GM20431 (cell line): ENCODE measurements around the gene GFPT2.

ENCODE experiments used
- in situ Hi-C: fragments of 300-500 bp; cut with MseI, MboI; formaldehyde crosslinking; loops from one replicate; pipeline ENCODE4 v1.15.0; 2020; ENCODE audit warnings: low sequenced_read_pairs; ENCODE audit not compliant: unreplicated experiment

Gene GFPT2

DNA sequence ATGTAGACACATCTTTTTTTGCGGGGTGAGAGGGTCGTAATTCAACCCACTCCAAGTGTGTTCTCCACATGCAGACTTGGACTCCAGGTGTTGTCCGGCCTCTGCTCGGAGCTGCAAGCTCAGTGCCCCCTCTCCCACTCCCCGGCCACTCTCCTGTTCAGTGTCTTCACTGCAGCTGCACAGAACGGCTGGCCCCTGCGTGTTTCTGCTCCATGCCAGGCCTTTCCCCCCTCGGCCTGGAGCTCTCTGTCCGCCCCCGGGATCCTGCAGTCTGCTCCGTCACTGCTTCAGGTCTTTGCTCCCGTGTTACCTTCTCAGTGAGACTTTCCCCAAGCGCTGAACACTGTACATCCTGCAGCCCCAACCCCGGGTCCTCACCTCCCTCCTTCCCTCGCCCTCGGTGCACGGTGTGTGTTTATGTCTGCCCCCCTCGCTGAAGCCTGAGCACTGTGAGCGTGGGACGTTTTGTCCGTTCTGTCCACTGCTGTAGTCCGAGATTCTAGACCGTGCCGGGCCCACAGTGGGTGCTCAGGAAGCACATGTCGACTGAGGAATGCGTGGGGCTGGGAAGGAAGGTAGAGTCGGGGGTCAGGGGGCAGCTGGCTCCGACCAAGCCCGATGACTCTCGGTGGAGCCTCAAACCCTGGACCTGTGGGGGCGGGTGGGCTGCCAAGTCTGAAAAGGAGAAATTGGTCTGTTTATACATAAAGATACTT is 26.4 kb upstream of the GFPT2 start:
- in situ Hi-C loops, result no loop called here

DNA sequence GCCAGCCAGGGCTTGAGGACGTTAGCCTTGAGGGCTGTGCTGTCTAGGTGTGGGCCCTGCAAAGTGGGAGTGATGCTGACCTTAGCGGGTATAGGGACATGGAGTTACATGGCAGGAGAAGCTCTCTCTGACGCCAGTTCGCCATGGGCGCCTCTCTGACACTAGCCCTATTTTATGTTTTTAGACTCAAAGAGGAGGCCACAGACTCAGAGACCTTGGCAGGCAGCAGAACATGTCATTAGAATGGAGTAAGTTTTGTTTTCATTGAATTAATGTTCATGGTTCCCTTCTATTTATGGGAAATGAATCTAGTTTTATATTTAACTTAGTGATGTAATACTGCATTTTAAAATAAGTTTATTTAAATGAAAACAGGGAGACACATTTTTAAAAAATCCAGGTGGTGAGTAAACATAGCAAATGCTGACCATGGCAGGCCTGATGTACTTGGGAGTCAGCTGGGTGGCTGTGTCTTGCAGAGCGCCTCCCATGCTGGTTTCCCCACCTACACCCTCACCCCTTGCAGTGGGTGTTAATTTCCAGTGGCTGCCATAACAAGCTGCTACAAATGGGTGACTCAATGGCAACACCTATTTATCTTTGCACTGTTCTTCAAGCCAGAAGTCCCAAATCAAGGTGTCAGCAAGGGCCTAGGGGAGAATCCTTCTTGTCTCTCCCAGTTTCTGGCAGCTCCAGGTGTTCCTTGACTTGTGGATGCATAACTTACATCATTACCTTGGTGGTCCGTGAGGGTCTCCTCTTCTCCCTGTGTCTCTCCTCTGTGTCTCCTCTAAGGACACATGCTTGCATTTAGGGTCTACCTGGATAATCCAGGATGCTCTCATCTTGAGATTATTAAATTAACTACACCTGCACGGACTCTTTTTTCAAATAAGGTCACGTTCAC is 25.6 kb upstream of the GFPT2 start:
- in situ Hi-C loops, result no loop called here

DNA sequence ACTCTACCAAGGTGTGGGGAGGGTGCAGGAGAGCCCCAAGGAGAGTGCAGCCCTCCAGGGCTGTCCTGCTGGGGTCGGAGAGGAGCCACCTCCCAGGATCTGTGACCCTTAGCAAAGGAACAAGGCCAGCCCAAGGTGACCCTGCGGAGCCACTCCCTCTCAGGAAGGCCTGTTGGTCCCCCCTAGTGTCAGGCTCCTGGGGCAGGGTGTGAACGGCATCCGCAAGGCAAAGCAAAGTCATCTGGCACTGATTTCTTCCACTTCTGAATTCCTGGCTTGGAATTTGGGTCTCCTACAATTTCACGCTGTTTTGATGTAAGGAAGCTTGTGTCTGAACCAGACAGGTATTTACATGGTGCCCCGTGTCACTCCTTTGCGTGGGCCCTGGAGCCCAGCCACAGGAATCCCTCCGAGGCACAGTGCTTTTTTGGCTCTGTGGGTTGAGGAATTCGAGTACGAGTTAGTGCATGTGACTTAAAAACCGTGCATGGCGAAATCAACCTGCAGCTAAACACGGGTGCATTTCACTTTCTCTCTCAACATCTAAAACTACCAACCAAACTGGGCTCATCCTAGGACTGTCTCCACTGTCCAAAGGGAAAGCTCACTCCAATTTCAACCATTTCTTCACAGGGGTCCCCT is 24.5 kb upstream of the GFPT2 start:
- in situ Hi-C loops, result no loop called here

DNA sequence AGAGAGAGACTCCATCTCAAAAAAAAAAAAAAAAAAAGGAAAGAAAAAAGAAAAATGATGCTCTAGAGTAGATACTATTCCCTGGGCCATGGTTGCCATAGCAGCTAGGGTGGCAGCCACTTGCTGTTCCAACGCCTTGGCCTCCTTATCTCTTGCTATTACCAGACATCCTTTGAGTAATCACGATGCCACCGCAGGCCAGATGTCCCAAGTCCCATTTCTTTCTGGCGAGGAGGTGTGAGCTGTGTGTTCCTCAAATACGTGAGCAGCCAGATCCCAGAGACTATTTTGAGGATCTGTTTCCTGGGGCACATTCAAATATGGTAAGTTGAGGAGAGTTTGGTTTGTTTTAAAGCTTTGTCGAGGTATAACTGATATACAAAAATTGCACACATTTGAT is 23.4 kb upstream of the GFPT2 start:
- in situ Hi-C loops, result no loop called here

DNA sequence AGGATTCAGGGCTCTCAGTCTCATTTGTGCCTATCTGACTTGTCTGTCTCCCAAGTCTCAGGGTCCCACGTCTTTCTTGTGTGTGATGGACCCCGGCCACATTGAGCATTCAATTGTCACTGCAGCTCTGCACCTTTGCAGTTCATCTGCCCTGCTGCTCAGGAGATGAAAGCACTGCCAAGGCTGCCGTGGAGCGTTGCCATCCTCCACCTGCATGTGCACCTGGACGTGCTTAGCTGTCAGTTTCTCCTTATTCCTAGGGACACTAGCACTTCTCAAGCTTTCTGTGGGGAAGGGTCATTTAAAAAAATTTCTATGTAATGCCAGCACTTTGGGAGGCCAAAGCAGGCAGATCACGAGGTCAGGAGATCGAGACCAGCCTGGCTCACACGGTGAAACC is 22.8 kb upstream of the GFPT2 start:
- in situ Hi-C loops, result no loop called here

DNA sequence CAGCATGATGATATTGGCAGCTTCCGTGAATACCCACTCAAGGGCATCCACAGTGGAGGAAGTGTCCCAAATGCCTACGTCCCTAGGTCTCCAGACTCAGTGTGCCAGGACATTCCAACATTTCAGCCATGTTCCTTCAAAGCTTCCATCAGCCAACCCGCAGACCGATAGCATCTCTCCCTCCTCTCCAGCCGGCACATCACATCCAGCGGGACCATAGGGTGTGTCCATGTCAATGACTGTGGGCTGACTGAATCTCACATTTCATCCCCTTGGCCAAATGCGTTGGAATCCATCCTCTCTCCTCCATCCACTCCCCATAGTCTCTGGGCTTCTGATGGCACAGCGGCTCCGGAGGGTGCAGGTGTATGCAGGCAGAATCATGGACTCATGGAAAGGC is 22.2 kb upstream of the GFPT2 start:
- in situ Hi-C loops, result no loop called here

DNA sequence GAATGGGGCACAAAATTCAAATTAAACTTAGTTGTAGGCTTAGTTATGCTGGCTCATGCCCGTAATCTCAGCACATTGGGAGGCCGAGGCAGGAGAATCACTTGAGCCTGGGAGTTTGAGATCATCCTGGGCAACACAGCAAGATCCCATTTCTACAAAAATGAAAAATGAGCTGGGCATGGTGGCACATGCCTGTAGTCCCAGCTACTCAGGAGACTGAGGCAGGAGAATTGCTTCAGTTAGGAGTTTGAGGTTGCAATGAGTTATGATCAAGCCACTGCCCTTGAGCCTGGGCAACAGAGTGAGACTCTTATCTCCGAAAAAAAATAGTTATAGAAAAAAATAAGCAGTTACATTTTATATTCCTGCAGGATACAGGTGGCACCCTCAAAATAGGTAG is 20.7 kb upstream of the GFPT2 start:
- in situ Hi-C loops, result no loop called here

DNA sequence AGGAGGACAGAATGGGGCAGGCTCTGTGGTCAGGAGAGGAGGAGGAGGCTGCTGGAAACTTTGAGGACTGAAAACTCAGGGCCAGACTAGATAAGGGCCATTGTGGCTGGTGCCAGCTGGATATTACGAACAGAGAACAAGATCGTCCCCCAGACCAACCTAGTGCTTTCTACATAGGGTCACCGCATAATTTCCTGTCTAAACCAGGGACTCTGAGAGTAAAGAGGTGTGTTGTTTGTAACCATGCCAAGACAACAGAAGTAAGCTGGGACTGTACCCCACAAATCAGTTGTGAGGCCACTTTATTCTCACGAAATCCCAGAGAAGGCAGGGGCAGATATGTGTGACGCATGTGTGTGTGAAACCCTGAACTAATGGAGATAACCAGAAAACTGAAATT is 20.3 kb upstream of the GFPT2 start:
- in situ Hi-C loops, result no loop called here

DNA sequence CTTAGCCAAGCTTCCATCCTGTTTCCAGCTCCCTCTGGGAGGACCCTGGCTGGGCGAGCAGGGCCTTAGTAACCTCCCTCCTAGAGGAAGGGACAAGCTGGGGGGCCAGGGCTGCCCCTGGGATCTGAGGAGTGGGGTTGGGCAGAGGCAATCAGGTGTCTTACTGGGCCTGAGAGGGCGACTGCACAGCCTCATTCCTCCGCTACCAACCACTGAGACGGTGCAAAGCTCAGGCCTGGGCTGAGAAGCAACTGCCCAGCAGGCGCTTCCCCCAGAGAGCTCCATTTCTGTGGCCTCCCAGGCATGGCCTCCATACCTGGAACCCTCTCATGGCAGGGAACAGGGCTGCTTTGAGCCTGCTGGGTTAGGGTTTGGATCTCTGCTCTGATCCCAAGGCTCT is 18.8 kb upstream of the GFPT2 start:
- in situ Hi-C loops, result no loop called here

DNA sequence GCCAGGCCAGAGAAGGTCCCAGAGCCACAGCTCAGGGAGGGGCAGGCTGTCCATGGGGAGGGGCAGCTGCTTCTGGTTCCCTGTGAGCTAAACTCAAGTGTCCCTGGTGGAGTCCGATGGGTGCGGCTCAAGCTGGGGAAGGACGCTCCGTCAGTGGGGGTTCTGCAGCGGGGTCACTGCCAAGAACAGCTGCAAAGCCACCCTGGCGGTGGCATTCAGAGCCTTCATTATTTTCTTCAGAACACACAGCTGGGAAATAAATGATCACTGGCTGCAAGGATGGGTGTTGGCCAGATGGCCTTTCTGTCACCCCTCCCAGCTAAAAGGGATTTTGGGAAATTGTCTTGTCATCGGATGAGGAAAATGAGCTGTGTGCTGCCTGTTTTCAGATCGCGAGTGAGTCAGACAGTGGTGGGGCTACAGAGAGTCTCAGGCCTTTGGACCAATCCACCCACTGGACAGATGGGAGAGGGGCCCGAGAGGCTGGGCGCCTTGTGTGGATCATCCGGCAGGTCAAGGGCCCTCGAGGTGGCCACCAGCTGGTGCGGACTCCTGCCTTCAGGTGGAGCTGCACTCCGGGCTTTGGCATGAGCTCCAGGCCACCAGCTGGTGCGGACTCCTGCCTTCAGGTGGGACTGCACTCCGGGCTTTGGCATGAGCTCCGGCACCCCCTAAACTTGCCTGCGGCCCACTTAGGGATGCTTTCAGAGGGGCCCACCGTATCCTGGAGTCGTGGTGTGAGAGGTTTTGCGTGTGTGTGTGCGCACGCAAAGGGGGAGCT is 17.9 kb upstream of the GFPT2 start:
- in situ Hi-C loops, result no loop called here

DNA sequence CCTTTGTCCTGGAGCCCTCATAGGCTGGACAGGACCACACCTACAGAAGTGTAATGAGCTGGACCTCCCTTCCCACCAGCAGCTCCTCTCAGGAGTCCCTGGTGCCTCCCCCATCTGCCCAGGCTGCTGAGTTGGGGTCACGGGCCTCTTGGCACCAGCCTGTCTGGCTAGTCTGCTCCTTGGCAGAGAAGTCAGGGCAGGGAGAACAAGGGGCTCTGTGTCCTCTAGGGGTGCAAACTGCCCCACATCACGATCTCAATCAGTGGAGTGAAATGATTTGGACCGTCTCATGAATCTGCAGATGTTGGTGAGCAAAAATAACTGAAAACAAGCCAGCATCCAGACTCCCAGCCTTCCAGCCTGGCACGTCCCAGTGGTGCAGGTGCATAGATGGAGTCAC is 14.9 kb upstream of the GFPT2 start:
- in situ Hi-C loops, result no loop called here

DNA sequence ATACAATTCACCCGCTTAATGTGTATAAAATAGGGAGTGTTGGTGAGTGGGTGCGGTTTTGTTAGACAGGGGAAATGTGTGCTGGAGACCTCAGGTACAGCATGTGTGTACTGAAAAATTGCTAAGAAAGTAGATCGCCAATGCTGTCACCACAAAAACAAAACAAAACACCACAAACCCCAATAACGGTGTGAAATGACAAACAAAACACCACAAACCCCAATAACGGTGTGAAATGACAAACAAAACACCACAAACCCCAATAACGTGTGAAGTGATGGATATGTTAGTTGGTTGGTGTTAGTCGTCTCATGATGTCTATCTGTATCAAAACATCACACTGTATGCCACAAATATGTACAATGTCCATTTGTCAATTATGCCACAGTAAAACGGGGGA is 14.2 kb upstream of the GFPT2 start:
- in situ Hi-C loops, result no loop called here

DNA sequence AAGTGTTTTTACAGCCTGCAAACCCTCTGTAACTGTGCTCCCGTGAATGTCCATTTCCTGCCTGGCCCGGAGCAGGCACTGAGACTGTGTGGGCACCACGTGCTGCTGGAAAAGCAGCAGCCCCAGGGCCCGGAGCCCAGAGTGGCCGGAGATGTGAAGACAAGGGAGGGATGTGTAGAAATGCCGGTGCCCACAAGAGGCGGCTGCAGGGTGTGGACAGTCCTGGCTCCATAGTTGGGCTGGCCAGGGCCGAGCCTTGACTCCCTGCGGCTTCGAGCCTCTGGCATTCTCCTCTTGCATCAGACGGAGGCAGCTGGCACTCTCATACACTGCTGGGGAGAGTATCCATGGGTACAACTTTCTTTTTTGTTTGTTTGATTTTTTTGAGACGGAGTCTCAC is 13.2 kb upstream of the GFPT2 start:
- in situ Hi-C loops, result no loop called here

DNA sequence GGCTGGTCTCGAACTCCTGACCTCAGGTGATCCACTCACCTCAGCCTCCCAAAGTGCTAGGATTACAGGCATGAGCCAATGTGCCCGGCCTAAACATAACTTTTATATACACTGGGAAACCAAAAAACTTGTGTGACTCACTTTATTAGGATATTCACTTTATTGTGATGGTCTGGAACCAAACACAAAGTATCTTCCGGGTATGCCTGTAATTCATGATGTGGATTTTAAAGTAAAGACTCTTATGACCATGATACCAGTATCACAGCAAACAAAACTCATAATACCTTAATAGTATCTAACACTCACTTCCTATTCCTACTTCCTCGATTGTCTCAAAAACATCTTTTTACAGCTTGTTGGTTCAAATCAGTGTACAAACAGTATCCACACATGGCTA is 12.7 kb upstream of the GFPT2 start:
- in situ Hi-C loops, result no loop called here

DNA sequence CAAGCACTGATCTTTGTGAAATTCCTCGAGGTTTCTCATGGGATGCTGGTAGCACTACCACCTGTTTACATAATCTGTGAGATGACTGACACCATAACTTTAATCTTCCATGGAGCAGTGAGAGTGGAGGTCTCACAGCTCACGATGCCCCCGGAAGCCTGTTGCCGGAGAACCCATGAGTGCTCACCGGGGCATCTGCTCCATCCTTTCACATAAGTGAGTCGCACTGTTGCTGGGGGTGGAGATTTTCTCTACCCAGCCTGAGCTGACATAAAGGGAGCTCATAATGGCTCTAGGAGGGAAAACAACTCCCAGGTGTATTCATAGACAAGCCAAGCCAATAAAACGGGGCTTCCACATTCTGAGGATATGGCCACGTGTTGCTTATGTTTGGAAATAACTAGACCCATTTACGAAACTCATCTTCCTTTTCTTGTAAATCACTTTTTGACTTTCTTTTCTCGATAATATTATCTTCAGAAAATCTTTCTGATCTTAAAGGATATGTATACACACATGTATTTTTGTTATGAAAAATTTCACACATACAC is 11.2 kb upstream of the GFPT2 start:
- in situ Hi-C loops, result no loop called here

DNA sequence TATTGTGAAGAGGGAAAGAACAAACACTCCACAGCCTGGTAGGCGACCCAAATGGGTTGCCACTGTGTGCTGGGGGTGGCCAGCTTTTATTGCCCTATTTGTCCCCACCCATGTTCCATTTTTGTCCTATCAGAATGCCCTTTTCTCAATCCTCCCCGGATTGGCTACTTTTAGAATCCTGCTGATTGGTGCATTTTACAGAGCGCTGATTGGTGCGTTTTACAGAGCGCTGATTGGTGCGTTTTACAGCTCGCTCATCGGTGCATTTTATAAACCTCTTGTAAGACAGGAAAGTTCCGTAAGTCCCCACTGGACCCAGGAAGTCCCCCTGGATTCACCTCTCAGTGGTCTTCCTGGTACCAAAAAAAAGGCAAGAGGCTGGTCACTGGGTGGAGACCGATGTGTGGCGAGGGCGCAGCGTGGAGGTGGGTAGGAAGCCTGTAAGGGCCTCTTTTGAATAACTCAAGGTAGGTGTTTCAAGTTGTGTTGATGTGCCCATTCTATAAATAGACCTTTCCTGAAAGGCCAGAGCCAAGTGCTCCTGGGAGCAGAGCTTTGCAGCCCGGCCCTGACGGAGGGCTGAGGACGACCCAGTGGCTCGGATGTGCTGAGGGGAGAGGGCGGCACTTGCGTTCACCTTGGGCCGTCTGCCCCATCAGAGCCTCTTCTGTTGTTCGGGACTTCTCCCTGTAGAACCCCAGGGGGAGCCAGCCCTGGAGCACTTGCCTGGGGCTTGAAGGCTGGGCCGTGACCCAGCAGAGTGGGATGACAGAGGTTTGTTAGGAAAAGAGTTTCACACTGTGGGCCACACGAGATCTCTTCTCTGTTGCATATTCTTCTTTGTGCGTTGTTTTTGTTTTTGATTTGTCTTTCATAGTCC is 7.2 kb upstream of the GFPT2 start:
- in situ Hi-C loops, result no loop called here

DNA sequence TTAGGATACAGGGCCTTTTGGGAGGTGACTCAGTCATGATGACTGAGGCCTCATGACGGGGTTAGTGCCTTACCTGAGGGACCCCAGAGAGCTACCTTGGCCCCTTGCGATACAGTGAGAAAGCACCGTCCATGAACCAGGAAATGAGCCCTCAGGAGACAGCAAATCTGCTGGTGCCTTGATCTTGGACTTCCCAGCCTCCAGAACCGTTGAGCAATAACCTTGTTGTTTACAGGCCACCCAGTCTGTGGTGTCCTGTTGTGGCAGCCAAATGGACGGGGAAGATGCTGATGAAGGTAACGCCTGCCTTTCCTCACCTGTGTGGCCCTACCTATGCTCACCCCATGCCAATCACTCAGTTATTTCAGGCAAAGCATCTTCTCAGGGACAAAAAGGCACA is 5.6 kb upstream of the GFPT2 start:
- in situ Hi-C loops, result no loop called here

DNA sequence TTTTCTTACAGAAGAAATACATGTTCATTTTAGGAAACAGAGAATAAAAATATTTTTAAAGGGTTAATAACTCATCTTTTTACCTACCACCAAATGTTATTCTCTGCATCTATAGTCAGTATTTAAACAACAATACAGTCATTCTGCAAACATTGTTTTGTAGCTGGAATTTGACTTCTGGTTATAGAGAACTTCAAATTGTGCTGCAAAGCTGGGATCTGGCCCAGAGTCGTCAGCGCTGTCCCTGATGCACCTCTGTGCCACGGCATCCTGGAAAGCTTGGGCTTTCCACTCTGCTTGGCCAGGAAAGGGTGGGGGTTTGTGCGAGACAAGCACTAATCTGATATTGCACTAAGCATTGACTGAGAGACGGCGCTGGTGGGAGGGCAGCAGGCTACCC is 5.0 kb upstream of the GFPT2 start:
- in situ Hi-C loops, result no loop called here

DNA sequence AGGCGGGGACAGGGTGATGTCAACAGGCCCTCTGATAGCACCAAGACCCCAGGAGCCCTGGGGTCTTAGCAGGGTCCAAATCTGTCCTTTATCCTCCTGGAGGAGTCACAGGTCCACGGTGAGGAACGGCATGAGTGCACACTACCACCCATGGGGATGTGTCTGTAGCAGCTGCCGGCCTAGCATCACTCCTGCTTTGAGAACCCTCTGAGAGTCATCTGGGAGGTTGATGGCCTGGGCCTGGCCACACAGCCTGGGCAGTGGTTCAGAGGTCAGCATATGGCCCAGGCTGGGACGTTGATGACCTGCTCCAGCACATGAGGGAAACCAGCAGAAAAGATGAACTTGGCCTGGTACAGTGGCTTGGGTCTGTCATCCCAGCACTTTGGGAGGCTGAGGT is 1.8 kb upstream of the GFPT2 start:
- in situ Hi-C loops, result no loop called here
